Posterior vena cava (tissue), 2 donors: ENCODE results near the gene GPR62. TPM values are rescaled to one million over a fixed set of nuclear protein-coding genes. Genes with fewer than 3 reads are reported as not detected.

ENCODE experiments used
- DNase-seq: peaks from one replicate; pipeline ENCODE4 v3.0.0-alpha.2; 2020; ENCODE audit warnings: low spot score
- intact Hi-C, 2 donors: fragments of 100-400 bp; cut with DNase I; formaldehyde crosslinking; loops; one replicate each; pipeline versions ENCODE4 v1.14.1 to v1.14.2; 2022 to 2023
- total RNA-seq, 2 donors: library from RNA; stranded (reverse); fragmentation: NEBNext Ultra II Directional; extraction: Animal tissue kit (Norgen Biotek cat#: 25700); gene quantifications; one replicate each; pipeline ENCODE4 v1.2.1, GENCODE V29; 2021
- donor health status: DM: yes; HTN: yes; CAD: no.
- donor health status: DM: yes; HTN: yes; CAD: no.

GPR62 gene
- total RNA-seq, 2 donors from 2014 or later, result not detected

DNA sequence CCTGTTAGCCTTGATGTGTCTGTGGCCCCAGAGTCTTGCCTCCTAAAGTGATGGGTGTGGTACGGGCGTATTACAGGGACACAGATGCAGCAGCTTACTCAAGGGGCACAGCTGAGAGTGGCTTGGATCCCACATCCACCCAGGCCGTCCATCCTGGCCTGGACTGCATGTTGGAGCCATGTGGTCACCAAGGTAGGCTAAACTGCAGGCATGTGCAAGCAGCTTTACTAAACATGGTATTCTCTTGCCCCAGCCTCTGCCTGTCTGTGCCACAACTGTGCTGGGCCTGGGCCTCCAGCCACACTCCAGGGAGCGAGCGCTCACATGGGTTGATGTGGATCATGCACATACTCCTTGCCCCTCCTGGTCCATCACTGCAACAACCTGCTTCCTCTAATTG, 6.1 kb upstream of the GPR62 start:
- DNase-seq, result peak; percentile 42
- intact Hi-C loops, result no loop called here

DNA sequence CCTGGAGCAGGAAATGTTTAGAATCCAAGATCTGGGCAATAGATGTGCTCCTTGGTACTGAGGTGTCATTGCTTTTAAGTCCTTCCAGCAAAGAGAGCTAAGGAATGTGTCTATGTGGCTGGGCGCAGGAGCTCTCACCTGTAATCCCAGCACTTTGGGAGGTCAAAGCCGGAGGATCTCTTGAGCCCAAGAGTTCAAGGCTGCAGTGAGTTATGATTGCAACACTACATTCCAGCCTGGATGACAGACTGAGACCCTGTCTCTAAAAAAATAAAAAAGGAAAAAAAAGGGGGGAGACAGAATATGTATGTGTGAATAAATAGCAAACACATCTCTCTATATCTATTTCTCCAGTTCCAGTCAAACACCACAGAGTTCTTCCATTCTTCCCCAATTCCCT, 4.3 kb upstream of the GPR62 start:
- intact Hi-C loops, result no loop called here
- no peak for DNase-seq

DNA sequence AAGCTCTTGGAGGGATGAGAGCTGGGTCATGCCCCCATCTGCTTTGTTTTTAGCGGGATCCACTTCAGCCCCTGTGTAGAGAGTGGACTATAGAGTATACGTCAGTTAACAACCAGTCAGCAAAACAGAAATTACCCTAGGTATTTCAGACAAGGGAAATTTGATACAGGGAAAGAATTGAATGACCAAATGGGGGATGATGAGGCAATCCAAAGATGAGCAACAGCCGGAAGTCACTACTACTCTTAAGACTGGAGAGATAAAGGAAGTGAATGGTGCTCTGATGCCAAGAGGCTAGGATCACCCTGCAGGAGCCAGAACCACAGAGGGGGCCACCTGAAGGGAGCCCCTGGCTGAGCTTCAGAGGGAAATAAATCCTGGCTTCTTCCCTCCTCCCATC, 1.7 kb upstream of the GPR62 start:
- DNase-seq, result no peak
- intact Hi-C loops, result no loop called here

- intact Hi-C loops, result no loop called here
These were observed 1.1 kb upstream of the GPR62 start for GRCh38 chr3:51954105-51954504.

GRCh38 chr3:51954713-51955112, 468 bp upstream of the GPR62 start:
- DNase-seq, result no peak
- intact Hi-C loops, result no loop called here

More at GRCh38 chr3:51954105-51954504, 1.1 kb upstream of the GPR62 start:
- no peak for DNase-seq

- intact Hi-C loops, result no loop called here
- DNase-seq, result no peak
These were observed 951 bp downstream of the GPR62 start for GRCh38 chr3:51955893-51956770.

DNA sequence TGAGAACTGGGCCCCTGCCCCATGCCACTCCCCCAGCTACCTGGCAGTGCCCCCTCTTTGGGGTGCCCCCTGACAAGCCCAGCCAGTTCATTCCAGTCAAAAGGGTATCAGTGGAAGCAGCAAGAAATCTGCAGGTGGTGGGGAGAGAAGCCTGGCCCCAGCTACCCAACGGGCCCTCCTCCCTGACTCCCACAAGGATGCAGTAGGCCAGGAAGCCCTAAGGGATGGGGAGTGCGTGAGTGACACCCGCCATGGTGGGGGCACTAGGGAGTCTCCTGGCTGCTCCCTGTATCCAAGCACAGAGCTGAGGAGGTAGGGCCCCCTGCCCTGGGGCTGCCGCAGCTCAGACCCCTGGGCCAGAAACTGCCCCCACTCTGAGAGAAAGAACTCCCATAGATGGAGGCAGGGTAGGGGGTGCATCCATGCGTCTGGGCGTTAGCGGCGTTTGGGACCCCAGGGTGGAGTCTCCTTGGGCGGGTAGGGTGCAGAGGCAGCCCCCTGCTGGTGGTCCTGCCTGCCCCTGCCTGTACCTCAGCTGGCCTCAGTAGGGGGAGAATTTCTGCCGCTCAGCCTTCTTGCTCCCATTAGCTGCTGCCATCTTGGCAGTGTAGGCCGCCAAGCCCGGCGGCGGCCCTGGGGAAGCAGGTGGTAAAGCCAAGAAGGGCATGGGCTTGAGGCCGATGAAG, 2.5 kb downstream of the GPR62 start:
- intact Hi-C loops, result no loop called here
- DNase-seq, result no peak

DNA sequence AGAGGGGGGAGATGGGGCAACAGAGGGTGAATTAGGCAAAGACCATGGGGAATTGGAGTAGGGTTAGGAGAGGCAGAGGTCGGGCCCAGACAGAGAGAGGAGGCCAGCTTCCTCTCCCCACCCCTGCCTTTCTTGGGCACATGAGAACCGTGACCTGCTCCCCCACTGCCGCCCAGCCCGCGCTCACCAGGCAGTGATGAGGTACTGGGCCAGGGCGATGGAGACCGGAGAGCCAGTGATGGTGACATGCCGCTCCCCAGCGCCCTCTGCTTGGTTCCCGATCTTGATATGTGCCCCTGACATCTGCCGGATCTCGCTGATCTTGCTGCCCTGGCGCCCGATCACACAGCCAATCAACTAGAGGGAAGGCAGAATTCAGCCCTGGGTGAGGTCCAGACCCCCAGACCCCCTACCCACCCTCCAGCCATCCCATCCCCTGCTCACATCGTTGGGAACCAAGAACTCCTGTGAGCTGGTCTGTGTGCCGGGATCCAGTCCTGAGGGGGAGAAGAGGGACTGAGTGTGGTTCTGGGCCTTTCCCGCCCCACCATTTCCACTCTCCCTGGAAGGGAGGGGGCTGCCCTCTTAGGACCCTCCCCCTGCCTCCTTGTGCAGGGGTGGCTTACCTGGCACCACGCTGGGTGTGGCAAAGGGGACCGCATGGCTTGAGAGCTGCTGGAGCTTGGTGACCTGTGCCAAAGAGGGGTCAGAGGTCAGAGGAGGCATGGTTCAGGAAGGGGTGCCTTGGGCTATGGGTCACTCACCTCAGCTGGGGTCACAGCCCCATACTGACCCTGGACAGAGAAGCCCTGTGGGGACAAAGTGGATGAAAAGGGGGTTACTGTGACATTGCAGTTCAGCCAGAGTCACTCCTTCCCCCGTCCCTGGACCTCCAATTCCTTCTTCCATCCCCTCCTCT, 3.7 kb downstream of the GPR62 start:
- DNase-seq, result no peak
- intact Hi-C loops, result no loop called here

DNA sequence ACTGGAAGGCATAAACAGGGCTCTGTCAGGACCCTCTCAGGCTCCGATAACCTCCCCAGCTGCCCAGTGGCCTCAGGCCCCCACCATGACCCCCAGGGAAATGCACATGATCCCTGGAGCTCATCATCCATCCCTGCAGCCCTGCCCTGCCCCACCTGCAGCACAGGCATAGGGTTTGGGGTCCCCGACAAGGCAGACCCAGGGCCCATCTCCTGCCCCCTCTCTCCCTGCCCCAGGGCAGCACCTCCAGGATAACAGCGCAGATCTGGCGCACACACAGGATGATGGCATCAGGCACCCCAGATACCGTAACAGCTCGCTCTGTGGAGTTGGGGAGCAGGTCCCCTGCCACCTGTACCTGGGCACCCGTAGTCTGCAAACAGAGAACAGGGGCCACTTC, 4.5 kb downstream of the GPR62 start:
- intact Hi-C loops, result no loop called here
- no peak for DNase-seq

DNA sequence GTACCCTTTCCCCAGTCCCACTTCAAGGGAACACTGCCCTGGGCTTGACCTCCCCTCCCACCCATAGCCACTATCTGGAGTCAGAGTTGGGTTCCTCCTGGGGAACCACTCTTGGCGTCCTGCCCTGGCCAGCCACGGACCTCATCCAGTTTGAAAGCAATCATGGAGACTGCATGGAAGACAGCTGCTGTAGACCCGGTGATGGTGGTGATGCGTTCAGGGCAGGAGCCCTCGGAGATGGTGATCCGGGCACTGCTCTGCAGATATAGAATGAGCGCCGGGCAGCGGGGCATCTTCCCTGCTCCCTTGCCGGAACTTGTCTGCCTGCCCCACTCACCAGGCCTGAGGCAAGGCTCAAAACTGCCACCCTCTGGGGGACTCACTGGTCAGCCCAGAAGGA, 5.2 kb downstream of the GPR62 start:
- DNase-seq, result no peak
- intact Hi-C loops, result no loop called here

DNA sequence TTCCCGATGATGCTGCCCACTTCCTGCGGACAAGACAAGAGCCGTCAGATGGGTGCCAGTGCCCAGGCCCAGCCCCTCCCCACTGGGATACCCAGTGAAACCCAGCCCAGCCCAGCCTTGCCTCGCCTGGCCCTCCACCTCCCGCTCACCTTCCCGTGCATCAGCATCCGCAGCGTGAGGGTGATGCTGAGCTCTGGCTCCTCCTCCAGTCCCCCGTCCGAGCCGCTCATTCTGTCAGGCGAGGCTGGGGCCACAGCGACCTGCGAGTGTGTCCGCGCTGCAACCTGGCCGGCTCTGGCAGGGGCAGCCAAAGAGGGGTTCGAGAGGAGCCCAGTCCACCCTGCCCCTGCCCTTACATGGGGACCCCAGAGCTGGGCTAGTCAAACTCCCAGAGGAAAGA, 5.8 kb downstream of the GPR62 start:
- intact Hi-C loops, result no loop called here

GRCh38 chr3:51961602-51962569, 6.7 kb downstream of the GPR62 start:
- intact Hi-C loops, result no loop called here
- DNase-seq, result no peak

More for the DNA sequence above, 5.8 kb downstream of the GPR62 start:
- no peak for DNase-seq

GRCh38 chr3:51962854-51963530, 7.8 kb downstream of the GPR62 start:
- intact Hi-C loops, result no loop called here
- no peak for DNase-seq

GRCh38 chr3:51963951-51964451, 8.8 kb downstream of the GPR62 start:
- intact Hi-C loops, result no loop called here
- DNase-seq, result no peak

DNA sequence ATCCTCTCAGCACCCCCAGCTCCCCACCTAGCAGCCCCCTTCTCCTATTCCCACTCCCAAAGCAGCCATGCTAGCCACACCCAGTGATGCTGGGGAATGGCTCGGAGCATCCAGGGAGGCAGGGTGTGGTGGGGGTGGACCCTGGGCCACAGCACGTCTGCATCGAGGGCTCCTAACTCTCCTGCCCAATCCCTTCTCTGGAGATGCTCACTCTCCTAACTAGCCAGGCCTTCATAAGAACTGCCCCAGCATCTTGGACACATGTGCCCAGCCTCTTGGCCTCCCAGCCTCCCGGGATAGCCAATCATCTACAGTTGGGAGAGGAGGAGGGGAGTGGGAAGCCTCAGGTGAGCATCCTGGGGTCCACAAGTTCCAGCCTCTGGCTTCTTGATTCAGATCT, 9.3 kb downstream of the GPR62 start:
- intact Hi-C loops, result no loop called here
- DNase-seq, result no peak

- intact Hi-C loops, result no loop called here
- DNase-seq, result no peak
These were observed 10.8 kb downstream of the GPR62 start for GRCh38 chr3:51966016-51966415.

GRCh38 chr3:51966486-51966885, 11.3 kb downstream of the GPR62 start:
- no peak for DNase-seq
- intact Hi-C loops, result no loop called here

GRCh38 chr3:51966922-51967383, 11.8 kb downstream of the GPR62 start:
- DNase-seq, result no peak
- intact Hi-C loops, result no loop called here
